Small intestine (tissue), 7 donors: ENCODE results near the gene SLA2. TPM values are rescaled to one million over a fixed set of nuclear protein-coding genes. Genes with fewer than 3 reads are reported as not detected.

Source experiments
- DNase-seq, 2 donors: peaks; one replicate each; pipeline versions ENCODE4 v3.0.0 to v3.0.0-alpha.2; 2013
- FAIRE-seq: peaks from 2 replicates; lab custom pipeline; 2012; peaks lifted over from hg19 to GRCh38; lab: Jason Lieb, UNC
- H3K27ac ChIP-seq, 3 donors: one replicate each; pipeline ENCODE4 v1.5.1; 2013; ENCODE audit warnings: low read length in 2 of 3, mild to moderate bottlenecking in 2 of 3, control low read depth in 1 of 3, inconsistent platforms in 1 of 3, low read depth in 1 of 3, moderate library complexity in 1 of 3
- H3K27me3 ChIP-seq, 3 donors: one replicate each; pipeline ENCODE4 v1.6.1; 2013; ENCODE audit warnings: low read length in 3 of 3, inconsistent platforms in 1 of 3; ENCODE audit not compliant: control insufficient read depth in 3 of 3, insufficient read depth in 3 of 3
- H3K36me3 ChIP-seq, 3 donors: one replicate each; pipeline ENCODE4 v1.6.1; 2013; ENCODE audit warnings: low read length in 3 of 3, inconsistent platforms in 1 of 3, low read depth in 1 of 3, mild to moderate bottlenecking in 1 of 3, moderate library complexity in 1 of 3; ENCODE audit not compliant: control insufficient read depth in 3 of 3, insufficient read depth in 2 of 3
- H3K4me1 ChIP-seq, 3 donors: one replicate each; pipeline ENCODE4 v1.6.1; 2013; ENCODE audit warnings: low read length in 2 of 3, inconsistent platforms in 1 of 3, low read depth in 1 of 3, mild to moderate bottlenecking in 1 of 3, moderate library complexity in 1 of 3; ENCODE audit not compliant: control insufficient read depth in 3 of 3, insufficient read depth in 2 of 3
- H3K4me3 ChIP-seq, 3 donors: one replicate each; pipeline ENCODE4 v1.5.1; 2013; ENCODE audit warnings: low read length in 3 of 3, control low read depth in 1 of 3, inconsistent platforms in 1 of 3, low read depth in 1 of 3, mild to moderate bottlenecking in 1 of 3, moderate library complexity in 1 of 3
- H3K9me3 ChIP-seq, 2 donors: one replicate each; pipeline ENCODE4 v1.6.1; 2013; ENCODE audit warnings: low read depth in 1 of 2, low read length in 1 of 2; ENCODE audit not compliant: control insufficient read depth in 2 of 2, insufficient read depth in 1 of 2
- WGBS, 3 donors: extraction: QIAGEN DNeasy Blood & Tissue Kit; methylation state at CpG; one replicate each; pipeline ENCODE4 v1.1.7; 2013; 5-methylcytosine and 5-hydroxymethylcytosine counted together
- polyA plus RNA-seq, 4 donors: library from polyadenylated mRNA; stranded (reverse) in 3 of 4; unstranded in 1 of 4; fragments of 200-250 nt in 3 of 4; fragments of 120-200 nt in 1 of 4; gene quantifications; one replicate each; pipeline versions ENCODE4 v1.2.1 to v1.2.3, GENCODE V29; 2013
- donor health status: healthy with polysubstance abuse.
- donor health status: control.
- donor health status: control.
- donor health status: Bipolar disorder and iron deficiency.
- donor health status: healthy.

SLA2 gene
- polyA plus RNA-seq, 4 donors, result 0.49 to 3.8 (median 1.4) TPM

DNA sequence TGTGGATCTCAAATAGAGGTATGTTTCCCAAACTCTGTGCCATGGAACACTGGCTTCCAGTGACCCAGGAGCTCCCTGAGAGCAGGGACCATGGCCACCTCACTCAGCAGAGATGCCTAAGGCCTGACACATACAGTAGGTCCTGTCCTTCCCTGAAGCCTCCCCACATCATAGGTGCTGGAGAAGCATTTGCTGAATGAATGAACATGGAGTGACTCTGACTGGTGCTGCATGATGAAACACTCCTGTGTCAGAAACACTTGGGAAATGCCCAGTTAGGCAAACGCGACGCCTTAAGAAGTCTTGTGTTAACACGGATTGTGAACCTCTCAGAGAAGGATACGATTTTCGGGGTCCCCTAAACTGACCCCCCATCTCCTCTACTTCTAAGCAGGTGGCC, 14.3 kb downstream of the SLA2 start:
- no peak overlapping the region for H3K27ac ChIP-seq
- DNase-seq (no peak), FAIRE-seq (no peak)
- H3K4me3 ChIP-seq, result no peak overlapping the region
- no peaks in the 10 kb centered on the region for H3K4me1 ChIP-seq
- no peaks in the 10 kb centered on the region for H3K27me3 ChIP-seq
- WGBS, 3 donors, result 91 to 98% (median 93%) methylated on average over 6 of the region's 6 CpGs
- H3K36me3 ChIP-seq, result peaks cover 0 to 3% (median 0%) of the 10 kb centered on the region in 3 donors
- no peaks in the 10 kb centered on the region for H3K9me3 ChIP-seq

- peaks cover 0 to 3% (median 0%) of the 10 kb centered on the region in 3 donors for H3K36me3 ChIP-seq
- no peaks in the 10 kb centered on the region for H3K4me1 ChIP-seq
- peak in 1 of 2 donors; percentile 37 for DNase-seq
- 69 to 80% (median 75%) methylated on average over 15 of the region's 15 CpGs for WGBS, 3 donors
- H3K9me3 ChIP-seq, result no peaks in the 10 kb centered on the region
- H3K4me3 ChIP-seq, result no peak overlapping the region
- peak overlapping the region in 1 of 3 donors; percentile 80 for H3K27ac ChIP-seq
- FAIRE-seq, result no peak
- no peaks in the 10 kb centered on the region for H3K27me3 ChIP-seq
These were observed 16.0 kb downstream of the SLA2 start for GRCh38 chr20:36629719-36630681.

- DNase-seq (peak in 1 of 2 donors; percentile 22), FAIRE-seq (no peak)
- H3K27me3 ChIP-seq, result no peaks in the 10 kb centered on the region
These were observed 17.9 kb downstream of the SLA2 start for GRCh38 chr20:36628076-36628475.

GRCh38 chr20:36624944-36625324, 21.1 kb downstream of the SLA2 start:
- no peak overlapping the region for H3K4me3 ChIP-seq
- FAIRE-seq (no peak), DNase-seq (no peak)
- peaks cover 0 to 3% (median 0%) of the 10 kb centered on the region in 3 donors for H3K36me3 ChIP-seq
- no peaks in the 10 kb centered on the region for H3K27me3 ChIP-seq
- H3K9me3 ChIP-seq, result no peaks in the 10 kb centered on the region
- H3K27ac ChIP-seq, result peak overlapping the region in 1 of 3 donors; percentile 32
- peaks cover 0 to 4% (median 0%) of the 10 kb centered on the region in 3 donors for H3K4me1 ChIP-seq
- 64 to 86% (median 83%) methylated on average over 2 of the region's 2 CpGs for WGBS, 3 donors

More at GRCh38 chr20:36628076-36628475, 17.9 kb downstream of the SLA2 start:
- WGBS, 3 donors, result 79 to 88% (median 87%) methylated on average over 7 of the region's 7 CpGs
- Histone ChIP-seq H3K36me3 (peaks cover 0 to 3% (median 0%) of the 10 kb centered on the region in 3 donors), H3K4me3 (no peak overlapping the region), H3K27ac (peak overlapping the region in 1 of 3 donors; percentile 46), H3K4me1 (peaks cover 0 to 4% (median 0%) of the 10 kb centered on the region in 3 donors), H3K9me3 (no peaks in the 10 kb centered on the region)

- peak overlapping the region in 1 of 3 donors; percentile 32 for H3K27ac ChIP-seq
- 30 to 44% (median 43%) methylated on average over 14 of the region's 14 CpGs for WGBS, 3 donors
- H3K9me3 ChIP-seq, result no peaks in the 10 kb centered on the region
- FAIRE-seq (no peak), DNase-seq (peak in 1 of 2 donors; percentile 76)
- H3K4me1 ChIP-seq, result peaks cover 0 to 4% (median 0%) of the 10 kb centered on the region in 3 donors
- no peaks in the 10 kb centered on the region for H3K27me3 ChIP-seq
- H3K36me3 ChIP-seq, result peaks cover 0 to 3% (median 0%) of the 10 kb centered on the region in 3 donors
- H3K4me3 ChIP-seq, result no peak overlapping the region
These were observed 21.7 kb downstream of the SLA2 start for GRCh38 chr20:36624068-36624943.

DNA sequence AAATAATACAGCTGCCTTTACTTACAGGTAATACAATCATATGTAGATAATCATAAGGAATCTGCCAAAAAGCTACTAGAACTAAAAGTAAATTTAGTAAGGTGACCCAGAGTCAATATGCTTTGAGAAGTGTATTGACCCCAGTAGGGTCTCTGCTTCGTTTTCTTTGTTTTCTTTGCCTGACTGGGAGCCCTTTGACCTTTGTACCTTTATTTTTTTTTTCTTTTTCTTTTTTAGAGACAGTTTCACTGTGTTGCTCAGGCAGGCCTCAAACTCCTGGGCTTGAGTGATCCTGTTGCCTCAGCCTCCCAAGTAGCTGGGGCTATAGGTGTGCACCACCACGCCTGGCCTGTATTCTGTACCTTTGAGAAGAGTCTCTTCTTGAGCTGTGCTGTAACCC, 22.6 kb downstream of the SLA2 start:
- no peak overlapping the region for H3K4me3 ChIP-seq
- peaks cover 0 to 3% (median 0%) of the 10 kb centered on the region in 3 donors for H3K36me3 ChIP-seq
- no peaks in the 10 kb centered on the region for H3K9me3 ChIP-seq
- 57 to 73% (median 61%) methylated on average over 2 of the region's 2 CpGs for WGBS, 3 donors
- H3K27me3 ChIP-seq, result no peaks in the 10 kb centered on the region
- FAIRE-seq (no peak), DNase-seq (no peak)
- peaks cover 0 to 4% (median 0%) of the 10 kb centered on the region in 3 donors for H3K4me1 ChIP-seq
- peak overlapping the region in 1 of 3 donors; percentile 28 for H3K27ac ChIP-seq

- no peaks in the 10 kb centered on the region for H3K27me3 ChIP-seq
- WGBS, 3 donors, result 96% methylated on average over 5 of the region's 5 CpGs
- H3K9me3 ChIP-seq, result no peaks in the 10 kb centered on the region
- peaks cover 0 to 4% (median 0%) of the 10 kb centered on the region in 3 donors for H3K4me1 ChIP-seq
- no peak overlapping the region for H3K27ac ChIP-seq
- FAIRE-seq (no peak), DNase-seq (no peak)
- H3K36me3 ChIP-seq, result no peaks in the 10 kb centered on the region
- no peak overlapping the region for H3K4me3 ChIP-seq
These were observed 25.1 kb downstream of the SLA2 start for GRCh38 chr20:36620917-36621316.
